HCT116 (cell line): ENCODE data around the gene A4GALT.

Source experiments
- CBX3 ChIP-seq: IDR thresholded peaks from 2 replicates; pipeline ENCODE4 v1.6.1; 2012; ENCODE audit warnings: low read depth
- CTCF ChIP-seq, 3 experiments: fragments of 200-600 bp in 1 of 3; sonication (generic) in 1 of 3; IDR thresholded peaks in 2 of 3; conservative IDR thresholded peaks in 1 of 3; 2 replicates each; pipeline ENCODE4 v1.5.1; 2012 to 2017; ENCODE audit warnings: low read depth in 2 of 3, low read length in 2 of 3, antibody characterized with exemption in 1 of 3, borderline replicate concordance in 1 of 3, control low read depth in 1 of 3, mild to moderate bottlenecking in 1 of 3, mixed read lengths in 1 of 3, mixed run types in 1 of 3, moderate library complexity in 1 of 3; ENCODE audit not compliant: insufficient read depth in 1 of 3
- EGR1 ChIP-seq: IDR thresholded peaks from 2 replicates; pipeline ENCODE4 v1.6.1; 2012; ENCODE audit warnings: low read depth
- ELF1 ChIP-seq: IDR thresholded peaks from 2 replicates; pipeline ENCODE4 v1.6.1; 2012; ENCODE audit warnings: low read depth, borderline replicate concordance
- EZH2phosphoT487 ChIP-seq: fragments of 200-600 bp; IDR thresholded peaks from 2 replicates; pipeline ENCODE4 v1.6.1; 2018; ENCODE audit warnings: antibody characterized with exemption, borderline replicate concordance
- MAX ChIP-seq: IDR thresholded peaks from 2 replicates; pipeline ENCODE4 v1.6.1; 2012
- POLR2AphosphoS5 ChIP-seq: IDR thresholded peaks from 2 replicates; pipeline ENCODE4 v1.6.1; 2011; ENCODE audit warnings: mild to moderate bottlenecking, low read depth, low read length, moderate library complexity
- SRF ChIP-seq: IDR thresholded peaks from 2 replicates; pipeline ENCODE4 v1.6.1; 2012; ENCODE audit warnings: low read depth
- ZFX ChIP-seq: fragments of 450-650 bp; IDR thresholded peaks from 2 replicates; pipeline ENCODE4 v1.6.1; 2017

- TF ChIP-seq CTCF (IDR thresholded peaks at IDR 0.05 in 2 of 3, conservative IDR thresholded peaks at IDR 0.05 in 1 of 3; ENCODE audit: borderline replicate concordance in 1 of 3, insufficient read depth in 1 of 3, low read depth in 2 of 3, low read length in 2 of 3) = no peak
- no peak for TF ChIP-seq CBX3
- no peak for TF ChIP-seq MAX
- TF ChIP-seq ELF1 = no peak
- no peak for TF ChIP-seq EZH2phosphoT487
- no peak for TF ChIP-seq POLR2AphosphoS5
- TF ChIP-seq EGR1 = no peak
- no peak for TF ChIP-seq SRF
- no peak for TF ChIP-seq ZFX
These were observed 6.4 kb downstream of the A4GALT start for GRCh38 chr22:42714308-42714707.
